SK-MEL-5 (cell line): ENCODE data around the gene CX3CL1. TPM values are rescaled to one million over a fixed set of nuclear protein-coding genes. Genes with fewer than 3 reads are reported as not detected.
A peak's percentile ranks its signal among the peaks of the same experiment; 100 is the strongest.
"Not testable (repeated sequence)": the region's sequence is repeated elsewhere in the genome, so short reads cannot be mapped to it uniquely, and the experiment has no call there.

Experiments
- DNase-seq: peaks from one replicate; pipeline ENCODE4 v3.0.0-alpha.2; 2016; ENCODE audit warnings: low read depth, low spot score
- in situ Hi-C: cut with HindIII; loops from 2 replicates; pipeline ENCODE4 v1.10.0; 2016; ENCODE audit warnings: low sequenced_read_pairs, high pct_unique_total_duplicates, low pct_unique_long_range_greater_than_20kb
- polyA plus RNA-seq, 2 experiments: library from polyadenylated mRNA; depleted of rRNA; stranded (reverse); fragments of >200 nt; gene quantifications; 2 replicates each; pipeline ENCODE4 v1.2.3, GENCODE V29; 2015
- total RNA-seq: library from RNA; depleted of rRNA; stranded (reverse); fragments of >200 nt; shearing (Covaris generic); gene quantifications from 2 replicates; pipeline ENCODE4 v1.2.3, GENCODE V29; 2014; rRNA removed

The CX3CL1 gene
- 5.0 and 5.2 TPM in 2 replicates for total RNA-seq
- 10.8 and 11.3 TPM in 2 replicates for polyA plus RNA-seq (2015; cell fraction: cytosol; rRNA removed)
- polyA plus RNA-seq (2015; cell fraction: nucleus; rRNA removed) = 0.49 and 2.5 TPM in 2 replicates

DNA sequence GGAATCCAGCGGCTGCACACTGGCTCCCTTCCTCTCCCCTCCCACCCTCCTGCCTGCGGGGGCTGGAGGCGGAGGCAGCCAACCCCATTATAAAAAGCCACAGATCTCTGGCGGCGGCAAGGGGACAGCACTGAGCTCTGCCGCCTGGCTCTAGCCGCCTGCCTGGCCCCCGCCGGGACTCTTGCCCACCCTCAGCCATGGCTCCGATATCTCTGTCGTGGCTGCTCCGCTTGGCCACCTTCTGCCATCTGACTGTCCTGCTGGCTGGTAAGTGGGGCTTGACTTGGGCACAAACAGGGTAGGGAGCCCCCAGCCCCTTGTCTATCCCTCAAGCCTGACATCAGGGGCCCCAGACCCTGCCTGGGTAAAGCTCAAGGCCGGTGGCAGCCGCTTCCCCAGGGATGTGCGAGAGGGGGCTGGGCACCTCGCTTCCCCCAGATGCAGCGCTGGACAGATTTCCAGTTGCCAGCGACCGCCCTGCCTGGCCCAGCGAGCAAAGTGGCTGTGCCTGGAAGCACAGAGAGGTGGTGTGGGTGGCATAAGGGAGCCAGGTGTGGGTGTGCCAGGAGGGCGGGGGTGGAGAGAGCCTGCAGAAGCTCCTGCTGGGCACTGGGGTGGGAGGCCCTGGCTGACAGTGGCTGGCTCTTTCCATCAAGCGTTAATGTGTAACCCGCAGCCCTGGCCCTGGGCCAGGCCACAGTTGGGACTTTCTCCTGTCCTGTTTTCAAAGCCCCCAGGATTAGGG lies at the start of gene CX3CL1:
CX3CL1 (plus strand) TSS at position 119 of the 745 bp plus-strand sequence; CDS start at position 198, 79 bp downstream.
- in situ Hi-C loops = no loop called here

GRCh38 chr16:57324749-57325148 lies 47.5 kb upstream of the CX3CL1 start:
- no peak for DNase-seq
- in situ Hi-C loops = no loop called here

More for the DNA sequence above, at the start of gene CX3CL1:
- peak; percentile 38 for DNase-seq

DNA sequence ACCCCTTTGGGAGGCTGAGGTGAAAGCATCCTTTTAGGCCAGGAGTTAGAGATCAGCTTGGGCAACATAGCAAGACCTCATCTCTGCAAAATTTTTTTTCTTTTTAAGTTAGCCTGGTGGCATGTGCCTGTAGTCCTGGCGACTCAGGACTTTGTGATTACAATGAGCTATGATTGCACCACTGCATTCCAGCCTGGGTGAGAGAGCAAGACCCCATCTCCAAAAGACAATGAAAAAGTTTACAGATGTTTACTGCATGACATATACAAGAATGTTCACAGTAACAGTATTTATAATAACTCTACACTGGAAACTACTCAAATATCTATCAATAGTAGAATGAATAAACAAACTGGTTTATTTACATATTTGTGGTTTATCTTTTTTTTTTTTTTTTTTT lies 46.8 kb upstream of the CX3CL1 start:
- DNase-seq = no peak
- in situ Hi-C loops = no loop called here

DNA sequence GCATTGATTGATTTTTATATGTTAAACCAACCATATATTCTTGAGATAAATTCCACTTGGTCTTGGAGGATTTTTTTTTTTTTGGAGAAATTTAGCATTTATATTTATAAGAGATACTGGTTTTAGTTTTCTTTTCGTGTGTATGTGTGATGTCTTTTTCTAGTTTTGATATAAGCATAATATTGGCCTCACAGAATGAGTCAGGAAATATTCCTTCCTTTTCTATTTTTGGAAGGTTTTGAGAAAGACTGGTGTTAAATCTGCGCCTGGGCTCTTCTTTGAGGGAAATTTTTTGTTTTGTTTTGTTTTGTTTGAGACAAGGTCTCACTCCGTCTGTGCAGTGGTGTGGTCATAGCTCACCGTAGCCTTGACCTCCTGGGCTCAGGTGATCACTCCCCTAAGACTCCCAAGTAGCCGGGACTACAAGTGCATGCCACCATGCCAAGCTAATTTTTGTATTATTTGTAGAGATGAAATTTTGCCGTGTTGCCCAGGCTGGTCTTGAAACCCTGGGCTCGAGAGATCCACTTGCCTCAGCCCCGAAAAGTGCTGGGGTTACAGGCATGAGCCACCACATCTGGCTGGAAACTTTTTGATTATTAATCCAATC lies 42.5 kb upstream of the CX3CL1 start:
- in situ Hi-C loops = no loop called here
- DNase-seq = no peak

DNA sequence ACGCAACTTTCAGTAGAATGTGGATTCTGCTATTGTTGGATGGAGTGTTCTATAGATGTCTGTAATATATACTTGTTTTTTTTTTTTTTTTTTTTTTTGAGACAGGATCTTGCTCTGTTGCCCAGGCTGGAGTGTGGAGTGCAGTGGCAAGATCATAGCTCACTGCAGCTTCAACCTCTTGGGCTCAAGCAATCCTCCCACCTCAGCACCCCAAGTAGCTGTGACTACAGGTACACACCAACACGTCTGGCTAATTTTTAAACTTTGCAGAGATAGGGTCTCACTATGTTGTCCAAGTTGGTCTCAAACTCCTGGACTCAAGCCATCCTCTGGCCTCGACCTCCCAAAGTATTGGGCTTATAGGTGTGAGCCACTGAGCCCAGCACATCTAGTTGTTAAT lies 40.9 kb upstream of the CX3CL1 start:
- in situ Hi-C loops = no loop called here
- DNase-seq = no peak

- in situ Hi-C loops = no loop called here
- no peak for DNase-seq
Observed at GRCh38 chr16:57333402-57333801, 38.9 kb upstream of the CX3CL1 start.

GRCh38 chr16:57335366-57335765 lies 36.9 kb upstream of the CX3CL1 start:
- in situ Hi-C loops = no loop called here
- no peak for DNase-seq

DNA sequence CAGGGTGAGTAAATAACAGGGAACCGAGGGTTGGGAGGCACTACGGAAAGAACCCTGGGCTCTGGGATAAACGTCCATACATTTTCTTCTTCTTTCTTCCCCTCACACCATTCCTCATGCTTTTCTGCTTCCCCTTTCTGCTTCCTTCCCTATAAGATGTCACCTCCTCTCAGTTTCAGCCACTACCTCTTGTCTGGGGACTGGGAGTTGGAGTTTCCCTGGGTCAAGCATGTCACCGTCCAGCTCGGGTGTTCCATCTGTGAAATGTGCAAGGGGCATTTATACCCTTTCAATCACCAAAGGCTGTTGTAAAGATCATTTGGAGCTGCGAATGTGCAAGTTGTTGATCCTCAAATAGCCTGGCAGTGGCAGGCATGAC lies 31.2 kb upstream of the CX3CL1 start:
- in situ Hi-C loops = no loop called here
- no peak for DNase-seq

GRCh38 chr16:57341441-57342303 lies 30.6 kb upstream of the CX3CL1 start:
- in situ Hi-C loops = no loop called here
- DNase-seq = peak; percentile 36

DNA sequence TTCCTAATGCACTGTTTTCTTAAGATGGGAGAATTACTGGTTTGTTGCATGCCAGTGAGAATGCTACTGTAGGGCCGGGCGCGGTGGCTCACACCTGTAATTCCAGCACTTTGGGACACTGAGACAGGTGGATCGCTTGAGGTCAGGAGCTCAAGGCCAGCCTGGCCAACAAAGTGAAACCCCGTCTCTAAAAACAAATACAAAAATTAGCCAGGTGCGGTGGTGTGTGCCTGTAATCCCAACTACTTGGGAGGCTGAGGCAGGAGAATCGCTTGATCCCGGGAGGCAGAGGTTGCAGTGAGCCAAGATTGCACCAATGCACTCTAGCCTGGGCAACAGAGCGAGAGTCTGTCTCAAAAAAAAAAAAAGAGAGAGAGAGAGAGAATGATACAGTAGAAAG lies 29.7 kb upstream of the CX3CL1 start:
- DNase-seq, in situ Hi-C loops: not testable (repeated sequence)

- in situ Hi-C loops = no loop called here
- DNase-seq = no peak
Observed at GRCh38 chr16:57343221-57343620, 29.1 kb upstream of the CX3CL1 start.

GRCh38 chr16:57344094-57344493 lies 28.2 kb upstream of the CX3CL1 start:
- DNase-seq, in situ Hi-C loops: not testable (repeated sequence)

- in situ Hi-C loops = no loop called here
- DNase-seq = no peak
Observed at GRCh38 chr16:57345021-57345420, 27.3 kb upstream of the CX3CL1 start.

DNA sequence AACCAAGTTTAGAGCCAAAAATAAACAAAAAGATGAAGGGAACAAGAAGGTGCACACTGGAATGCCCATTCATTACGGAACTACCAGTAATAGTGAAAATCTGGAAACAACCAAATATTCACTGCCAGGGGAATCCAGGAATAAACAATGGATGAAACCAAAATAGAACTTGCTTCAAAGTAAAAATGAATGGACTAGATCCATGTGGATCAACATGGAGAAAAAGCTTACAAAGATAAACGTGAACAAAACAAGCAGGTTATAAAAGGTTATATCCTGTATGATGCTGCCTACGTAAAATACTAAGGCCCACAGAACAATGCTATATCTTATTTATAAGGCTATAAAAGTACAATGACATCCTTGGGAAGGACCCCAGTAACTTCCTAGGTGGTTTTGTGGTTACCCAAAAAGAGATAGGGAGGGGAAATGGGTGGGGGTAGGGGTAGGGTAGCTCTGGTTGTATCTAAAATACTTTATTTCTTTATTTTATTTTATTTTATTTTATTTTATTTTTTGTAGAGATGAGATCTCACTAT lies 26.6 kb upstream of the CX3CL1 start:
- DNase-seq = no peak
- in situ Hi-C loops = no loop called here

- DNase-seq = no peak
- in situ Hi-C loops = no loop called here
Observed at GRCh38 chr16:57347858-57348257, 24.4 kb upstream of the CX3CL1 start.

- no peak for DNase-seq
- in situ Hi-C loops = no loop called here
Observed at GRCh38 chr16:57348327-57348726, 24.0 kb upstream of the CX3CL1 start.

GRCh38 chr16:57349212-57350031 lies 22.9 kb upstream of the CX3CL1 start:
- DNase-seq = no peak
- in situ Hi-C loops = no loop called here
